Mammary epithelial cell (primary cell): ENCODE results near the gene ZNF117.

Experiments
- EZH2 ChIP-seq: IDR thresholded peaks from 2 replicates; pipeline ENCODE4 v1.6.1; 2012; ENCODE audit warnings: low read length, inconsistent platforms, borderline replicate concordance
- TF ChIP-seq, protein P1 (sequence below), 2 donors: IDR thresholded peaks in 1 of 2; conservative IDR thresholded peaks in 1 of 2; 2 replicates each; pipeline ENCODE4 v1.5.1; 2011 to 2012; ENCODE audit warnings: inconsistent platforms in 2 of 2, low read length in 2 of 2, mild to moderate bottlenecking in 2 of 2, control low read depth in 1 of 2, low read depth in 1 of 2; ENCODE audit not compliant: insufficient read depth in 1 of 2; ENCODE audit errors: extremely low read depth in 1 of 2

DNA sequence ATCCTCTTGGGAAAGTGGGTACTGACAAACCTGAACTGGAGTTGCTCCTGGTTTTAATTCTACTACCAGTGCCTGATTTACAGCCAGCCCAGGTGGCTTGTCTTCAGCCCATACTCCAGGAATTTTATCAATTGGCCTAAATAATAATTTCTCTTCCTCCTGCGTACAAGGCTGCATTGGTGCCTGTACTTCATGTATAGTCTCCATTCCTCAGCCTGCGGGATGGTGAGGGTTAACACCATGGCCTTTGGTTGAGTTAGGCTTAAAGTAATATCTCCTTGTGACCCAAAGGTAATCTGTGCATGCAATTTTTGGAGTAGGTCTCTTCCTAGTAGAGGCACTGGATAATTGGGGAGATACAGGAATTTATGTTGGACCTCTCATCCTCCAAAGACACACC, 5.5 kb upstream of the ZNF117 start:
- TF ChIP-seq EZH2 = no peak
- TF ChIP-seq, protein P1, sequence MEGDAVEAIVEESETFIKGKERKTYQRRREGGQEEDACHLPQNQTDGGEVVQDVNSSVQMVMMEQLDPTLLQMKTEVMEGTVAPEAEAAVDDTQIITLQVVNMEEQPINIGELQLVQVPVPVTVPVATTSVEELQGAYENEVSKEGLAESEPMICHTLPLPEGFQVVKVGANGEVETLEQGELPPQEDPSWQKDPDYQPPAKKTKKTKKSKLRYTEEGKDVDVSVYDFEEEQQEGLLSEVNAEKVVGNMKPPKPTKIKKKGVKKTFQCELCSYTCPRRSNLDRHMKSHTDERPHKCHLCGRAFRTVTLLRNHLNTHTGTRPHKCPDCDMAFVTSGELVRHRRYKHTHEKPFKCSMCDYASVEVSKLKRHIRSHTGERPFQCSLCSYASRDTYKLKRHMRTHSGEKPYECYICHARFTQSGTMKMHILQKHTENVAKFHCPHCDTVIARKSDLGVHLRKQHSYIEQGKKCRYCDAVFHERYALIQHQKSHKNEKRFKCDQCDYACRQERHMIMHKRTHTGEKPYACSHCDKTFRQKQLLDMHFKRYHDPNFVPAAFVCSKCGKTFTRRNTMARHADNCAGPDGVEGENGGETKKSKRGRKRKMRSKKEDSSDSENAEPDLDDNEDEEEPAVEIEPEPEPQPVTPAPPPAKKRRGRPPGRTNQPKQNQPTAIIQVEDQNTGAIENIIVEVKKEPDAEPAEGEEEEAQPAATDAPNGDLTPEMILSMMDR (conservative IDR thresholded peaks at IDR 0.05 in 1 of 2, IDR thresholded peaks at IDR 0.05 in 1 of 2; ENCODE audit: extremely low read depth in 1 of 2, insufficient read depth in 1 of 2, low read depth in 1 of 2, low read length in 2 of 2) = no peak
